MCF 10A (cell line): ENCODE measurements around the gene TRAPPC6A. TPM values are rescaled to one million over a fixed set of nuclear protein-coding genes. Genes with fewer than 3 reads are reported as not detected.

Source experiments
- BruUV-seq: library from RNA; stranded (reverse); fragments of 400-500 nt; replicated peaks from 2 replicates; lab custom pipeline; 2021; lab: Mats Ljungman, UMichigan
- CTCF ChIA-PET: fragments of 300-600 bp; sonication (Branson Sonifier 250); formaldehyde crosslinking; extraction: SDS; loops from one replicate; lab custom pipeline; 2021; ENCODE audit warnings: antibody characterized with exemption, inconsistent platforms; lab: Yijun Ruan, JAX
- POLR2A ChIA-PET: fragments of 300-600, 350-650 bp; sonication (Branson Sonifier 250); formaldehyde crosslinking; extraction: SDS; loops from one replicate; lab custom pipeline; 2020; ENCODE audit warnings: antibody characterized with exemption, inconsistent platforms; lab: Yijun Ruan, JAX
- DNase-seq: peaks from one replicate; pipeline ENCODE4 v3.0.0-alpha.2; 2018; ENCODE audit not compliant: unreplicated experiment
- H3K27ac Mint-ChIP-seq: one replicate; pipeline ENCODE4 v1.8.0; 2022; ENCODE audit warnings: mild to moderate bottlenecking, low read depth, mixed read lengths; ENCODE audit not compliant: unreplicated experiment
- H3K27me3 Mint-ChIP-seq: one replicate; pipeline ENCODE4 v1.8.0; 2022; ENCODE audit warnings: mixed read lengths; ENCODE audit not compliant: insufficient read depth, unreplicated experiment
- H3K36me3 Mint-ChIP-seq: one replicate; pipeline ENCODE4 v1.8.0; 2022; ENCODE audit warnings: mild to moderate bottlenecking, moderate library complexity, mixed read lengths; ENCODE audit not compliant: insufficient read depth, unreplicated experiment
- H3K4me1 Mint-ChIP-seq: one replicate; pipeline ENCODE4 v1.8.0; 2022; ENCODE audit warnings: mixed read lengths; ENCODE audit not compliant: insufficient read depth, unreplicated experiment
- H3K4me3 Mint-ChIP-seq: one replicate; pipeline ENCODE4 v1.8.0; 2022; ENCODE audit warnings: mild to moderate bottlenecking, moderate library complexity, mixed read lengths; ENCODE audit not compliant: unreplicated experiment
- H3K9me3 Mint-ChIP-seq: one replicate; pipeline ENCODE4 v1.8.0; 2022; ENCODE audit warnings: mixed read lengths; ENCODE audit not compliant: unreplicated experiment
- intact Hi-C: fragments of 100-400 bp; cut with micrococcal nuclease; formaldehyde crosslinking; loops from 2 replicates; pipeline ENCODE4 v1.14.1; 2022
- total RNA-seq: library from RNA; stranded (reverse); gene quantifications from 2 replicates; pipeline ENCODE4 v1.2.3, GENCODE V29; 2022
- TF ChIP-seq, protein P1 (sequence below): fragments of 200-600 bp; IDR thresholded peaks from one replicate; pipeline ENCODE4 v1.8.0; 2022; ENCODE audit warnings: antibody characterized with exemption, mild to moderate bottlenecking; ENCODE audit not compliant: unreplicated experiment

TRAPPC6A gene
- total RNA-seq, 1 experiment from 2014 or later: 14.4 TPM

DNA sequence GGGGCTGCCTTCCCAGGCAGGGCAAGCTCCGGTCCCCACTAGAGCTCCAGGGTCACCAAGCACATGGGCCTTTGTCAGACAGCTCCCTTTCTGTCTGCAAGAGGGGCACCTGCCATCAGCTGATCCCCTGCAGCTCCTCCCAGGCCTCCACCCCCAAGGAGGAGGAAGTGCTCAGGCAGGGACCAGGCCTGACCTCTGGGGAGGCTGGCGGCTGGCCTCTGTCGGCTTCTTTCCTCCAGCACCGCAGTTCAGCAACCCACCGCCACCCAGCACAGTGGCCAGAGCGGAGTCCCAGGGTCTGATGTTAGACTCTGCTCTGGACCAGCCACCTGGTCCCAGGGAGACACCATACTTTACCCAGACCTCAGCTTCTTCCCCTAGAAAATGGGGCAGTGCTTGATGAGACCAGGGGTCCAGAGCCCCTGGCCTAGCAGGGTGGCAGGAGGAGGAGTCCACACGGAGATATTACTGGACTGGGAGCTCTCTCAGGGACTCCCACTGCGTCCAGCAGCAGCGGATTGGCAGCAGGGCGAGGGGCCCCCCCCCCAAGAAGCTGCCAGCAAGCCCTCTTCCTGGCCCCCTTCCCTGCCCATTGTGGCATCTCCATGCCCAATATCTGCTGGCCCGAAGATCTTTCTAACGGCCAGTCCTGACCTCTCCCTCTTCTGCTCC is 41.4 kb downstream of the TRAPPC6A start:
- peaks cover 6% of the 10 kb centered on the region for H3K4me1 Mint-ChIP-seq
- no peaks in the 10 kb centered on the region for H3K9me3 Mint-ChIP-seq
- H3K36me3 Mint-ChIP-seq: peaks cover 14% of the 10 kb centered on the region
- ChIA-PET POLR2A (no interaction called here), CTCF (interaction anchor here (0.7 to 3.1 kb wide), 2 partner anchors 10 to 14 kb away, joined by 4 to 19 read pairs; no protein-coding TSS in a partner anchor)
- no peaks in the 10 kb centered on the region for H3K27me3 Mint-ChIP-seq
- no peak for DNase-seq
- TF ChIP-seq, protein P1, sequence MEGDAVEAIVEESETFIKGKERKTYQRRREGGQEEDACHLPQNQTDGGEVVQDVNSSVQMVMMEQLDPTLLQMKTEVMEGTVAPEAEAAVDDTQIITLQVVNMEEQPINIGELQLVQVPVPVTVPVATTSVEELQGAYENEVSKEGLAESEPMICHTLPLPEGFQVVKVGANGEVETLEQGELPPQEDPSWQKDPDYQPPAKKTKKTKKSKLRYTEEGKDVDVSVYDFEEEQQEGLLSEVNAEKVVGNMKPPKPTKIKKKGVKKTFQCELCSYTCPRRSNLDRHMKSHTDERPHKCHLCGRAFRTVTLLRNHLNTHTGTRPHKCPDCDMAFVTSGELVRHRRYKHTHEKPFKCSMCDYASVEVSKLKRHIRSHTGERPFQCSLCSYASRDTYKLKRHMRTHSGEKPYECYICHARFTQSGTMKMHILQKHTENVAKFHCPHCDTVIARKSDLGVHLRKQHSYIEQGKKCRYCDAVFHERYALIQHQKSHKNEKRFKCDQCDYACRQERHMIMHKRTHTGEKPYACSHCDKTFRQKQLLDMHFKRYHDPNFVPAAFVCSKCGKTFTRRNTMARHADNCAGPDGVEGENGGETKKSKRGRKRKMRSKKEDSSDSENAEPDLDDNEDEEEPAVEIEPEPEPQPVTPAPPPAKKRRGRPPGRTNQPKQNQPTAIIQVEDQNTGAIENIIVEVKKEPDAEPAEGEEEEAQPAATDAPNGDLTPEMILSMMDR: no peak
- intact Hi-C loops: no loop called here
- no TSS peak for BruUV-seq
- H3K4me3 Mint-ChIP-seq: no peak overlapping the region
- no peak overlapping the region for H3K27ac Mint-ChIP-seq

DNA sequence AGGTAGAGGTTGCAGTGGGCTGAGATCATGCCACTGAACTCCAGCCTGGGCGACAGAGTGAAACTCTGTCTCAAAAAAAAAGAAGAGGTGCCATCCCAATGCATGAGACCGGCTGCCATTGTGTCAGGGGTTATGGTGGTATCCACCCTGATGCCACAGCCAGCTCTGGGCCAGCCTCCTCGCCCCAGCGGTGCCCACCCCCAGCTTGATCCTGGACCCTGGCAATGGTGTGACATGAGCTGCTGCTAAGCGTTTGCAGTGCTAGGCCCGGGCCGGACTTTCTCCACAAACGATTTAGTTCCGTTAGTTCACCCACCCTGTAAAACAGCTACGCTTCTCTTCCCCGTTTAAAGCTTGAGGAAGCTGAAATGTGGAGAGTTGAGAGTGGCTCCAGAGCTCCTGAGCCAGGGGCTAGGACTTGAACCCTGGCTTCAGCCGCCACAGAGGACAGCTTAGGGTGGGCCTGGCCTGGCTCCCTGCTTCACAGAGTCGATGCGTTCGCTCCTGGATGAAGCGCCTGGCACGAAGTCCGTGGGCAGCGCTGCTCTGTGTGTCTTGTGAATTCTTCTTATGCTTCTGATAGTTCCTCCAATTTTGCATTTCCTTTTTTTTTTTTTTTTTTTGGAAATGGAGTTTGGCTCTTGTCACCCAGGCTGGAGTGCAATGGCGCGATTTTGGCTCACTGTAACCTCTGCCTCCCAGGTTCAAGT is 42.7 kb downstream of the TRAPPC6A start:
- Mint-ChIP-seq H3K36me3 (peaks cover 6% of the 10 kb centered on the region), H3K27ac (no peak overlapping the region), H3K4me1 (peaks cover 6% of the 10 kb centered on the region), H3K4me3 (no peak overlapping the region), H3K9me3 (no peaks in the 10 kb centered on the region), H3K27me3 (no peaks in the 10 kb centered on the region)
- DNase-seq: no peak
- TF ChIP-seq, protein P1: no peak
- no TSS peak for BruUV-seq
- intact Hi-C loops: no loop called here
- ChIA-PET CTCF (interaction anchor here (0.7 to 3.1 kb wide), 2 partner anchors 9 to 30 kb away, joined by 3 to 19 read pairs; no protein-coding TSS in a partner anchor), POLR2A (interaction anchor here (0.7 kb wide), 2 partner anchors 57 to 87 kb away, joined by 3 read pairs; no protein-coding TSS in a partner anchor)

DNA sequence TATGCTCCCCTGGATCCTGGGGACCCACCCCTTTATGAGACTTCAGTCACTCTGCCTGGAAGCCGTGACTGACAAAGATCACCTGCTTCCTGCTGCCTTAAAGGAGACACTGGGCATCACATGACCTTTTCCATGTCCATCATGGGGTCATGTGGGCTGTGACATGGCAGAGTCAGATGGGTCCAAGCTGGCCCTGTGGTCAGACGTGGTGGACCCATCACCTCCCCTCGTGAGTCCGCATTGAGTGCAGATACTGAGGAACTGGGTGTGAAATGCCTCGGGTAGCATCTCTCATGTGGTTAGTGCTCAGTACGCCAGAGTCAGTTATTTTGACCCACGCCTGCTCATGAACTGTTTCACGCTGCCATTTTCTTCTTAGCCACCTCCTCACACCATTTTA is 44.4 kb downstream of the TRAPPC6A start:
- CTCF ChIA-PET: no interaction called here
- H3K4me3 Mint-ChIP-seq: no peak overlapping the region
- intact Hi-C loops: no loop called here

More for the DNA sequence above, 44.4 kb downstream of the TRAPPC6A start:
- H3K9me3 Mint-ChIP-seq: no peaks in the 10 kb centered on the region
- no TSS peak for BruUV-seq
- no peak overlapping the region for H3K27ac Mint-ChIP-seq
- POLR2A ChIA-PET: no interaction called here
- TF ChIP-seq, protein P1: no peak
- no peaks in the 10 kb centered on the region for H3K27me3 Mint-ChIP-seq
- DNase-seq: no peak
- peaks cover 6% of the 10 kb centered on the region for H3K4me1 Mint-ChIP-seq
- peaks cover 6% of the 10 kb centered on the region for H3K36me3 Mint-ChIP-seq
